GM20431 (cell line): ENCODE measurements around the gene EMC6.
"Not testable (repeated sequence)": the region's sequence is repeated elsewhere in the genome, so short reads cannot be mapped to it uniquely, and the experiment has no call there.

Experiments
- in situ Hi-C: fragments of 300-500 bp; cut with MseI, MboI; formaldehyde crosslinking; loops from one replicate; pipeline ENCODE4 v1.15.0; 2020; ENCODE audit warnings: low sequenced_read_pairs; ENCODE audit not compliant: unreplicated experiment

Gene EMC6

GRCh38 chr17:3699951-3700350 lies 31.3 kb downstream of the EMC6 start:
- in situ Hi-C loops: no loop called here

GRCh38 chr17:3702041-3702539 lies 33.5 kb downstream of the EMC6 start:
- in situ Hi-C loops: not testable (repeated sequence)

GRCh38 chr17:3704931-3705717 lies 36.5 kb downstream of the EMC6 start:
- in situ Hi-C loops: no loop called here

GRCh38 chr17:3705718-3705984 lies 37.0 kb downstream of the EMC6 start:
- in situ Hi-C loops: not testable (repeated sequence)

GRCh38 chr17:3708366-3708765 lies 39.8 kb downstream of the EMC6 start:
- in situ Hi-C loops: no loop called here

- in situ Hi-C loops: no loop called here
Observed at GRCh38 chr17:3710951-3711383, 42.4 kb downstream of the EMC6 start.

GRCh38 chr17:3712811-3713463 lies 44.3 kb downstream of the EMC6 start:
- in situ Hi-C loops: no loop called here

GRCh38 chr17:3715296-3715695 lies 46.7 kb downstream of the EMC6 start:
- in situ Hi-C loops: no loop called here

GRCh38 chr17:3718201-3718600 lies 49.6 kb downstream of the EMC6 start:
- in situ Hi-C loops: no loop called here

- in situ Hi-C loops: no loop called here
Observed at GRCh38 chr17:3719265-3719664, 50.7 kb downstream of the EMC6 start.
